NCI-H446 treated with DMSO at 0.1 percent for 48 hours (cell line): Measurements from ENCODE around the gene TMEM41B.
A peak's percentile ranks its signal among the peaks of the same experiment; 100 is the strongest.
"Not testable (repeated sequence)": the region's sequence is repeated elsewhere in the genome, so short reads cannot be mapped to it uniquely, and the experiment has no call there.

Source experiments
- DNase-seq: peaks from one replicate; lab custom pipeline; 2025; lab: John Stamatoyannopoulos, UW

The TMEM41B gene

DNA sequence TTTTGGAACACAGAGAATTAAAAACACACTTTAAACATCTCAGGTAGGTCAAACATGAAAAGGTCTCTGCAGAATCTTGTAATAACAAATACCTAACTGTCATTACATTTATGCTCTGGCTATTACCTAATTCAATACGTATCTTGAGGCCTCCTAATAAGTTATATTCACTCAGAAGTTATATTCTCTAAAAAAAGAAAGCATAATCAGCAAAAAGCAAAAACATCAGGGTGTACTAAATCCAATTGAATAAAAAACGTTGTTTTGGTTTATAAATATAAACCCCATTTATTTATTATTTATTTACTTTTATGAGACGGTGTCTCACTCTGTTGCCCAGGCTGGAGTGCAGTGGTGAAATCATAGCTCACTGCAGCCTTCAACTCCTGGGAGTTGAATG lies 10.2 kb downstream of the TMEM41B start:
- DNase-seq, result no peak

GRCh38 chr11:9302448-9302847 lies 11.9 kb downstream of the TMEM41B start:
- DNase-seq, result no peak

- DNase-seq, result no peak
Observed at GRCh38 chr11:9301720-9302119, 12.7 kb downstream of the TMEM41B start.

DNA sequence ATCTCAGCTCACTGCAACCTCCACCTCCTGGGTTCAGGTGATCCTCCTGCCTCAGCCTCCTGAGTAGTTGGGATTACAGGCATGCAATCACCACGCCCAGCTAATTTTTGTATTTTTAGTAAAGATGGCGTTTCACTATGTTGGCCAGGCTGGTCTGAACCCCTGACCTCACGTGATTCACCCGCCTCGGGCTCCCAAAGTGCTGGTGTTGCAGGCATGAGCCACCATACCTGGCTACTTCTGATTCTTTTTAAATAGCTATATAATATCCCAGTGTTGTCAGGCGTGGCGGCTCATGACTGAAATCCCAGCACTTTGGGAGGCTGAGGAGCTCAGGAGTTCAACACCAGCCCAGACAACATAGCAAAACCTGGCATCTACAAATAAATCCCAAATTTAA lies 20.7 kb downstream of the TMEM41B start:
- no peak for DNase-seq

- no peak for DNase-seq
Observed at GRCh38 chr11:9285850-9286587, 28.4 kb downstream of the TMEM41B start.

GRCh38 chr11:9280655-9281301 lies 33.6 kb downstream of the TMEM41B start:
- DNase-seq, result peak; percentile 47

GRCh38 chr11:9277176-9277575 lies 37.2 kb downstream of the TMEM41B start:
- DNase-seq, result no peak

- peak; percentile 20 for DNase-seq
Observed at GRCh38 chr11:9276571-9276970, 37.8 kb downstream of the TMEM41B start.

DNA sequence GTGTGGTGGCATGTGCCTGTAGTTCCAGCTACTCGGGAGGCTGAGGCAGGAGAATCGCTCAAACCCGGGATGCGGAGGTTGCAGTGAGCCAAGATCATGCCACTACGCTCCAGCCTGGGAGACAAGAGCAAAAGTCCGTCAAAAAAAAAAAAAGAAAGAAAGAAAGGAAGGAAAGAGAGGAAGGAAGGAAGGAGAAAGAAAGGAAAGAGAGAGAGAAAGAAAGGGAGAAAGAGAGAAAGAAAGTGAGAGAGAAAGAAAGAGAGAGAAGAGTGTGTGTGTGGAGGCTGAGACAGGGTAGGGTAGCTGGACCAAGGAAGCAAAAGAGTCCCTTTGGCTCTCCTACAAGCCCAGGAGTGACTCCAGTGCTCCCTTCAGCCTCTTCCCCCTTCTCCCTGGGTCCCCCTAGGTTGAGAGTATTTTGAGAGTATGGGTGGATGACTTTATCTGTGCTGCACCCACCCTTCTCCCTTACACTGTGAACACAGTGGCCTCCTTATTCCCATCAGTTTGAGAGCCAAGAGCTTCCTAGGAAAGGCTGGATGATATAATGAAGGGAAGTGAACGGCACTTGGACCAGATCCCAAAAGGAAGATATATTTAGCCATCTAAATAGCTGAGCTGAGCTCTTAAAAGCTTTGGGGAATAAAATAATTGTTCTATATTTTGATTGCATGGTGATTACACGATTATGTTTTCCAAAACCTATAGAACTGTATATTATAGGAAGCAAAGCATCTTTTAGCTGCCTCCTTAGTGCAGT lies 39.7 kb downstream of the TMEM41B start:
- DNase-seq, result no peak

DNA sequence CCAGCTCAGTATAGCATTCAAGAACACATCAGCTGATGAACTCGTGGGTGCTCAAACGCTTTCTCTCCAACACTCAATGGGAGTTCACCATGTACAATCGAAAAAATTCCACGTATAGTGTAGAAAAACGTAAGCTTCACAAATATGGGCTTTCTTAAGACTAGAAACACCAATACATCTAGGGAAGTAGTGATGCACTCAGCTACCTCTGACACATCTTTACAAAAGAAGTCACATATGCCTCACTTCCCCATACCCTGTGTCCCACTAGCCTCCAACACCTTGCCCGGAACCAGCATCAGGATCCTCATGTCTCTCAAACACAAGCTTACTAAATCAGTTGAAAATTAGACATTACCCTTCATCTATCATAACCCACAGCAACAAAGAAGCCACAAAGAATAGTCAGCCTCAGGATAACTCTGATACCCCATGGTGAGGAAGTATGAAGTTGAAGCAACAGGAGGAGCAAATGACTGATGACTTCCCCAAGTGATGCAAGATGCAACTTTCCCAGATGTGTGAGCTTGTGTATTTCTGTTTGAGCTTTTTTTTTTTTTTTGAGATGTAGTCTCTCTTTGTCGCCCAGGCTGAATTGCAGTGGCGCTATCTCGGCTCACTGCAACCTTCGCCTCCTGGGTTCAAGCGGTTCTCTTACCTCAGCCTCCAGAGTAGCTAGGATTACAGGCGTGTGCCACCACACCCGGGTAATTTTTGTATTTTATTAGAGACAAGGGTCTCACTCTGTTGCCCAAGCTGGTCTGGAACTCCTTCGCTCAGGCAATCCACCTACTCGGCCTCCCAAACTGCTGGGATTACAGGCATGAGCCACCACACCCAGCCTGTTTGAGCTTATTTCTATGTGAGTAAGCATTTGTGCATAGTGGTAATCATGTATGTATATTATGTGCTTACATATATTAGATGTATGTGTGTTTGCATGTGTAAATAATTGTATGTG lies 40.7 kb downstream of the TMEM41B start:
- DNase-seq, result no peak

DNA sequence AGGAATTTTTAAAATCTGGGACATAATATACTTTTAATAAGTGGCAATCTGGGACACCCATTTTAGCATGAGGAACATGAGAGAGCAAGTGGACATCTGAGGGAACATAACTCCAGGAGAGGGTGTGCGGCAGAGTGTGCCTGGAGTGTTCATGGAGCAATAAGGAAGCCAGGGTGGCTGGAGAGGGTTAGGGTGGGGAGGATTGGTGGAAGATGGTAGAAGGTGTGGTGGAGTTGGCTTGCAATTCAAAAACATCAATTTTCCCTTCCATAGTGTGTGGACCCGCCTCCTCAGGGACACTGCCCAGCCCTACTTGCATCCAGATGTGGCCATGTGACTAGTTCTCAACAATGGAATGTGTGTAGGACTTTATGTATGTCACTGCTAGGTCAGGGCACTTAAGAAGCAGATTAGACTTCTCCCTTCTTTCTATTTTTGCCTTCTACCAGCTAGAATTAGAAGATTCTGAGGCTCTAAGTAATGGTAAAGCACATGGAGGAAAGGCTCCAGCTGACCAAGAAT lies 44.8 kb downstream of the TMEM41B start:
- DNase-seq, result no peak

DNA sequence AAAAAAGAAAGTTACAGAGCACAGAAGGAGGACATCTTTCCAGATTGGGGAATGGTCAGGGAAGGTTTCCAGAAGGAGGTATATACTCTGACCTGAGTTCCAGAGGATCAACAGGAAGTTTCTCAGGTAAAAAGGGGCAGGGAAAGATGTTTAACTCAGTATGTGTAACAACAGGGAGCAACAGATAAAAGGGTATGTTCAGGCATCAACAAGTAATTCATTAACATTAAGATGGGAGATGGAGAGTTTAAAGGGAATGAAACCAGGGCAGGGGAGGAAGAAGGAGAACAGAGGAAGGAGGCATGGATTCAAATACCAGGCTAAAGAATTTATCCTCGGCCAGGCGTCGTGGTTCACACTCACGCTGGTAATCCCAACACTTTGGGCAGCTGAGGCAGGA lies 46.7 kb downstream of the TMEM41B start:
- DNase-seq, result no peak

DNA sequence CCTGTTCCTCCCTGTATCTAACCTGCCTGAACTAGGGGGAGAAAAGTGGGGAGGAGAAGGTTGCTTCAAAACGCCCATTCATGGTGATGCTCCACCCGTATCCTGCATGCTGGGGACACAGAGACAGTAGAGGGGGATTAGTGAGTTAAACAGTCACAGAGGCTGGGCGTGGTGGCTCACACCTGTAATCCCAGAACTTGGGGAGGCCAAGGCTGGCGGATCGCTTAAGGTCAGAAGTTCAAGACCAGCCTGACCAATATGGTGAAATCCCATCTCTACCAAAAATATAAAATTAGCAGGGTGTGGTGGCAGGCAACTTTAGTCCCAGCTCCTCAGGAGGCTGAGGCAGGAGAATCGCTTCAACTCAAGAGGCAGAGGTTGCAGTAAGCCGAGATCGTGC lies 47.5 kb downstream of the TMEM41B start:
- no peak for DNase-seq

- no peak for DNase-seq
Observed at GRCh38 chr11:9266132-9266736, 48.2 kb downstream of the TMEM41B start.

GRCh38 chr11:9265211-9266131 lies 48.9 kb downstream of the TMEM41B start, which contains the start of gene DENND5A:
TSS of gene DENND5A (minus strand) at chr11:9265350. CDS start at chr11:9265069, 281 bp downstream.
- peak; percentile 75 for DNase-seq

GRCh38 chr11:9264316-9265210 lies 49.8 kb downstream of the TMEM41B start:
- no peak for DNase-seq

DNA sequence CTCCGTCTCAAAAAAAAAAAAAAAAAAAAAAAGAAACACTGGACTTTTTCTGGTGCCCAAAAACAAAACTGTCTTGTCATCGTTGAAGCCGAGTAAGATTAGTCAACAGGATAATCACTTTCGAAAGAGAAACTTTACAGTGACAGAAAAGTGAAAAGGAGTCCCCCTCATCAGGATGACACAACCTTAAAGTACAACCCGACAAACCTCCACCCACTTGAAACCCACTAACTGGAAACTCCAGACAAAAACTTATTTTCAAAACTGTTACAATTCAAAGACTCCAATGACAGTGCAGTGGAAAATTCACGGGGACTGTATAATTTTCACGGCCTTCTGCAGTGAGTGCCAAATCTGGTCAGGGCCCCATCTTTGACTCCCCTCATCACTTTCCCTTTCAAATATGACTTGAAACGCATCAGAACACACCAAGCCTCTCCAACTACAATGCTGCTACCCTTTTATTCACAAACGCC lies 50.5 kb downstream of the TMEM41B start:
- no peak for DNase-seq

GRCh38 chr11:9260838-9261146 lies 53.6 kb downstream of the TMEM41B start:
- not testable (repeated sequence) for DNase-seq
